ENCODE results near the gene OR5M8. TPM values are rescaled to one million over a fixed set of nuclear protein-coding genes. Genes with fewer than 3 reads are reported as not detected.

Gene OR5M8
- polyA plus RNA-seq, 2 of the 4 experiments (the other 2 are of a cell fraction), result not detected

DNA sequence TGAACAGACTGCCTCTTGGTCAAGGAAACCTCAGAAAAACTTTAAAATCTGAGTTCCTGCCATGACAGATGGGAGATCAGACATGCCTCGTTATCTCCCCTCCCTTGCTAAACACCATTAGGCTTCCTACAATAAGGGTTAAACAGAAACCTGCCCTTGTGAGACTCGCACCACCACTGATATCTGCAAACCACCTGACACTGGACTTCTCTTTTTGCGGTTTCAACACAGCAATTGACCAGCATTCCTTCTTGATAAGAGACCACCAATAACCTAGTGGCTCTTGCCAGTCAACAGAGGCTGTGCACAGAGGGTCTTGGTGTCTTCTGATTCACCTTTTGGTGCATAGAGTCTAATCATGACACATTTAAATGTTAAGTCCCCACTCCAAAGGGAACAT, 4.4 kb downstream of the OR5M8 start:
- no peak for TF ChIP-seq FOXS1 (CRISPR knock-in tag; IDR thresholded peaks at IDR 0.05)
- TF ChIP-seq, protein P1, sequence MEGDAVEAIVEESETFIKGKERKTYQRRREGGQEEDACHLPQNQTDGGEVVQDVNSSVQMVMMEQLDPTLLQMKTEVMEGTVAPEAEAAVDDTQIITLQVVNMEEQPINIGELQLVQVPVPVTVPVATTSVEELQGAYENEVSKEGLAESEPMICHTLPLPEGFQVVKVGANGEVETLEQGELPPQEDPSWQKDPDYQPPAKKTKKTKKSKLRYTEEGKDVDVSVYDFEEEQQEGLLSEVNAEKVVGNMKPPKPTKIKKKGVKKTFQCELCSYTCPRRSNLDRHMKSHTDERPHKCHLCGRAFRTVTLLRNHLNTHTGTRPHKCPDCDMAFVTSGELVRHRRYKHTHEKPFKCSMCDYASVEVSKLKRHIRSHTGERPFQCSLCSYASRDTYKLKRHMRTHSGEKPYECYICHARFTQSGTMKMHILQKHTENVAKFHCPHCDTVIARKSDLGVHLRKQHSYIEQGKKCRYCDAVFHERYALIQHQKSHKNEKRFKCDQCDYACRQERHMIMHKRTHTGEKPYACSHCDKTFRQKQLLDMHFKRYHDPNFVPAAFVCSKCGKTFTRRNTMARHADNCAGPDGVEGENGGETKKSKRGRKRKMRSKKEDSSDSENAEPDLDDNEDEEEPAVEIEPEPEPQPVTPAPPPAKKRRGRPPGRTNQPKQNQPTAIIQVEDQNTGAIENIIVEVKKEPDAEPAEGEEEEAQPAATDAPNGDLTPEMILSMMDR (IDR thresholded peaks at IDR 0.05), result no peak
- no peak for TF ChIP-seq KDM1A (IDR thresholded peaks at IDR 0.05; ENCODE audit: low read depth)
- WGBS (ENCODE audit: missing lambda C conversion rate), result 0% methylated on average over 3 of the region's 3 CpGs
- DNase-seq (ENCODE audit: low read depth in 1 of 2, low spot score in 1 of 2) (no peak), FAIRE-seq (no peak), ATAC-seq (no peak)
- H3K27ac ChIP-seq, result no peak overlapping the region
- H3K4me1 ChIP-seq, result no peaks in the 10 kb centered on the region
- H3K4me2 ChIP-seq, result no peak overlapping the region
- H3K4me3 ChIP-seq, result no peak overlapping the region
- H3K9me3 ChIP-seq, result no peaks in the 10 kb centered on the region
- ChIA-PET POLR2A (no interaction called here), CTCF (no interaction called here)

DNA sequence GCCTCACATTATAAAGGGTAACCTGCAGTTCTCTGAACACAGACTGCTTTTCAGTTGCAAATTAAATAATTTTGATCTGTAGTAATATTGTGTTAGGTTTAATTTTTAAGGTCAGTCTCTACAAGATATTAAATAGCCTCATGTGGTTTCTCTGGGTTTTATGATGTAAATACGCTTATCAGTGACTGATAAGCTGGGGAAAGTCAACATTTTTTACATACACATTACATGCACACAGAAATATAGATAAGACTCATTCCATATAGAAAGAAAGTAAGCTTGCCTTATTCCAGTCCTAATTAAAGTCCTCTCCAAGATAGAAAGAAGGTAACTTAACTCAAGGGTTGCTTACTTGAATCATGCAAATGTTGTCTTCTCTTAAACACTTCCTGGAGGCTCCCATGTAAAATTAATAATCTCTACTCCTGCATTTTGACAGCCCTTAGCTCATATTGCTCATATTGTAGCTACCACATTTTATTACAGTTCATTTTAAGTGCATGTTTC, 16.4 kb downstream of the OR5M8 start:
- FAIRE-seq (no peak), DNase-seq (ENCODE audit: low read depth in 1 of 2, low spot score in 1 of 2) (no peak), ATAC-seq (no peak)
- H3K27ac ChIP-seq, result no peak overlapping the region
- CTCF ChIA-PET, result no interaction called here
- no peak overlapping the region for H3K4me2 ChIP-seq
- POLR2A ChIA-PET, result no interaction called here
- no peak for TF ChIP-seq RNF2 (IDR thresholded peaks at IDR 0.05; ENCODE audit: borderline replicate concordance, low read depth)
- no peak for TF ChIP-seq NPAS2 (CRISPR knock-in tag; IDR thresholded peaks at IDR 0.05; ENCODE audit: borderline replicate concordance)
- no peak overlapping the region for H3K4me3 ChIP-seq
- H3K9me3 ChIP-seq, result no peaks in the 10 kb centered on the region
- WGBS (ENCODE audit: missing lambda C conversion rate), result 0% methylated on average over 1 of the region's 1 CpG
- no peaks in the 10 kb centered on the region for H3K4me1 ChIP-seq

DNA sequence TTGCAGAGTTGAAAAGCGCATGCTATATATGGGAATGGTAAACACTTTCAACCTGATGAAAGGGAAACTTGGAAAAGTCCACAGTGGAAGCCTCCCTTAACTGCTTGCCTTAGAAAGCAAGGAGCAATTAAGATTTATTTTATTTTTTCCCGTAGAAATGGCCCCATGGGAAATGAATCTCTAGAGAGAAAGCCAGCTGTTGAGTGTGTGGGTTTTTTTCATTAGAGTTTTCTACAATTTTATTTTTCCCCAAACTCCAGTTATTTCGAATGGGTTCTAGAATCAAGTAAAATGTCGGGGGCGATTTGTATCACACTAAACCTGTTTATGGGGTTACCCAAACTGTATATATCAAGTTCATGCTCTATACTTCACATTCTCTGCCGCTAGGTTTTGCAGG, 17.9 kb downstream of the OR5M8 start, which contains the start of gene OR5M3:
Gene OR5M3, minus strand, starts transcription at position 101 of the 400 bp plus-strand sequence. CDS start 2,855 bp downstream, outside the sequence.
- FAIRE-seq, result no peak
- Histone ChIP-seq H3K4me2 (no peak within 1 kb of the TSS), H3K4me3 (no peak within 1 kb of the TSS), H3K27ac (no peak within 1 kb of the TSS), H3K4me1 (no peaks in the 10 kb centered on the region), H3K9me3 (no peaks in the 10 kb centered on the region)
- WGBS (ENCODE audit: missing lambda C conversion rate), result 2% methylated on average over 6 of the region's 6 CpGs
- no peak for DNase-seq (ENCODE audit: low read depth in 1 of 2, low spot score in 1 of 2)
- ChIA-PET POLR2A (no interaction called here), CTCF (no interaction called here)
- no peak for ATAC-seq
- TF ChIP-seq, protein P2, sequence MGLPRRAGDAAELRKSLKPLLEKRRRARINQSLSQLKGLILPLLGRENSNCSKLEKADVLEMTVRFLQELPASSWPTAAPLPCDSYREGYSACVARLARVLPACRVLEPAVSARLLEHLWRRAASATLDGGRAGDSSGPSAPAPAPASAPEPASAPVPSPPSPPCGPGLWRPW (IDR thresholded peaks at IDR 0.05), result no peak
- no peak for TF ChIP-seq HOXB13 (CRISPR knock-in tag; IDR thresholded peaks at IDR 0.05; ENCODE audit: low read depth)
- no peak for TF ChIP-seq POLR2AphosphoS2 (conservative IDR thresholded peaks at IDR 0.05; ENCODE audit: low read length)
- TF ChIP-seq HEYL (CRISPR knock-in tag; IDR thresholded peaks at IDR 0.05), result no peak
- no peak for TF ChIP-seq EHF (CRISPR knock-in tag; IDR thresholded peaks at IDR 0.05)
- no peak for TF ChIP-seq CBX2 (IDR thresholded peaks at IDR 0.05; ENCODE audit: borderline replicate concordance, low read depth)
- no peak for TF ChIP-seq SMC3 (IDR thresholded peaks at IDR 0.05)
- TF ChIP-seq FOSB (CRISPR knock-in tag; IDR thresholded peaks at IDR 0.05), result no peak
- TF ChIP-seq, protein P3, sequence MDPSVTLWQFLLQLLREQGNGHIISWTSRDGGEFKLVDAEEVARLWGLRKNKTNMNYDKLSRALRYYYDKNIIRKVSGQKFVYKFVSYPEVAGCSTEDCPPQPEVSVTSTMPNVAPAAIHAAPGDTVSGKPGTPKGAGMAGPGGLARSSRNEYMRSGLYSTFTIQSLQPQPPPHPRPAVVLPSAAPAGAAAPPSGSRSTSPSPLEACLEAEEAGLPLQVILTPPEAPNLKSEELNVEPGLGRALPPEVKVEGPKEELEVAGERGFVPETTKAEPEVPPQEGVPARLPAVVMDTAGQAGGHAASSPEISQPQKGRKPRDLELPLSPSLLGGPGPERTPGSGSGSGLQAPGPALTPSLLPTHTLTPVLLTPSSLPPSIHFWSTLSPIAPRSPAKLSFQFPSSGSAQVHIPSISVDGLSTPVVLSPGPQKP (IDR thresholded peaks at IDR 0.05; ENCODE audit: low read depth, low read length), result no peak

DNA sequence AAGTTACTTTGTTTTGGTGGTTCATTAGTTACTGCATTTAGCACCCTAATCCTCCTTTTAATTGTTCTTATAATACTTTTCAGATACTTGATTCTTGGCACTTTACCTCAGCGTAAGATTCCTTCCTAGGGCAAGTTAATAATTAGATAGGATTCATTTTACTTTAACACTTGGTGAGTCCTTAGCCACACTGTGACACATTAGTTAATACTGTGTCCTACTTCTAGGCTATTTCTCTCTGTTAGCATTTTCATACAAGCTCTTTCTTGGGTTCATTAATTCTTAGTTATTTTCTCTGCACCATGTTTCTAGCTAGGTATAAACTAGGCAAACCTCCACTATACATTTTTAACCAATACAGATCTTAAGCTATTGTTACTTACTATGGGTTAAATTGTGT, 34.1 kb downstream of the OR5M8 start:
- ChIA-PET POLR2A (no interaction called here), CTCF (no interaction called here)
- Histone ChIP-seq H3K27ac (no peak overlapping the region), H3K4me3 (no peak overlapping the region), H3K9me3 (no peaks in the 10 kb centered on the region), H3K4me1 (no peaks in the 10 kb centered on the region), H3K4me2 (no peak overlapping the region)
- TF ChIP-seq TP53 (CRISPR knock-in tag; IDR thresholded peaks at IDR 0.05) (no peak), KDM1A (IDR thresholded peaks at IDR 0.05; ENCODE audit: low read depth) (no peak), FOSL2 (IDR thresholded peaks at IDR 0.05) (no peak), FOSL2 (CRISPR knock-in tag; IDR thresholded peaks at IDR 0.05) (no peak), BHLHE40 (IDR thresholded peaks at IDR 0.05; ENCODE audit: low read depth, low read length) (no peak), JUN (IDR thresholded peaks at IDR 0.05) (no peak), FOSB (CRISPR knock-in tag; IDR thresholded peaks at IDR 0.05) (no peak), ZC3H11A (IDR thresholded peaks at IDR 0.05) (no peak), SMC3 (IDR thresholded peaks at IDR 0.05) (no peak), RCOR1 (IDR thresholded peaks at IDR 0.05; ENCODE audit: low read depth, low read length) (no peak)
- TF ChIP-seq, protein P4, sequence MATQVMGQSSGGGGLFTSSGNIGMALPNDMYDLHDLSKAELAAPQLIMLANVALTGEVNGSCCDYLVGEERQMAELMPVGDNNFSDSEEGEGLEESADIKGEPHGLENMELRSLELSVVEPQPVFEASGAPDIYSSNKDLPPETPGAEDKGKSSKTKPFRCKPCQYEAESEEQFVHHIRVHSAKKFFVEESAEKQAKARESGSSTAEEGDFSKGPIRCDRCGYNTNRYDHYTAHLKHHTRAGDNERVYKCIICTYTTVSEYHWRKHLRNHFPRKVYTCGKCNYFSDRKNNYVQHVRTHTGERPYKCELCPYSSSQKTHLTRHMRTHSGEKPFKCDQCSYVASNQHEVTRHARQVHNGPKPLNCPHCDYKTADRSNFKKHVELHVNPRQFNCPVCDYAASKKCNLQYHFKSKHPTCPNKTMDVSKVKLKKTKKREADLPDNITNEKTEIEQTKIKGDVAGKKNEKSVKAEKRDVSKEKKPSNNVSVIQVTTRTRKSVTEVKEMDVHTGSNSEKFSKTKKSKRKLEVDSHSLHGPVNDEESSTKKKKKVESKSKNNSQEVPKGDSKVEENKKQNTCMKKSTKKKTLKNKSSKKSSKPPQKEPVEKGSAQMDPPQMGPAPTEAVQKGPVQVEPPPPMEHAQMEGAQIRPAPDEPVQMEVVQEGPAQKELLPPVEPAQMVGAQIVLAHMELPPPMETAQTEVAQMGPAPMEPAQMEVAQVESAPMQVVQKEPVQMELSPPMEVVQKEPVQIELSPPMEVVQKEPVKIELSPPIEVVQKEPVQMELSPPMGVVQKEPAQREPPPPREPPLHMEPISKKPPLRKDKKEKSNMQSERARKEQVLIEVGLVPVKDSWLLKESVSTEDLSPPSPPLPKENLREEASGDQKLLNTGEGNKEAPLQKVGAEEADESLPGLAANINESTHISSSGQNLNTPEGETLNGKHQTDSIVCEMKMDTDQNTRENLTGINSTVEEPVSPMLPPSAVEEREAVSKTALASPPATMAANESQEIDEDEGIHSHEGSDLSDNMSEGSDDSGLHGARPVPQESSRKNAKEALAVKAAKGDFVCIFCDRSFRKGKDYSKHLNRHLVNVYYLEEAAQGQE (IDR thresholded peaks at IDR 0.05), result no peak
- TF ChIP-seq, protein P5, sequence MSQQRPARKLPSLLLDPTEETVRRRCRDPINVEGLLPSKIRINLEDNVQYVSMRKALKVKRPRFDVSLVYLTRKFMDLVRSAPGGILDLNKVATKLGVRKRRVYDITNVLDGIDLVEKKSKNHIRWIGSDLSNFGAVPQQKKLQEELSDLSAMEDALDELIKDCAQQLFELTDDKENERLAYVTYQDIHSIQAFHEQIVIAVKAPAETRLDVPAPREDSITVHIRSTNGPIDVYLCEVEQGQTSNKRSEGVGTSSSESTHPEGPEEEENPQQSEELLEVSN (IDR thresholded peaks at IDR 0.05; ENCODE audit: borderline replicate concordance, low read depth), result no peak
- DNase-seq (ENCODE audit: low read depth in 1 of 2, low spot score in 1 of 2) (no peak), ATAC-seq (no peak), FAIRE-seq (no peak)
- 2% methylated on average over 1 of the region's 1 CpG for WGBS (ENCODE audit: missing lambda C conversion rate)
